IPS-15b (cell line): Measurements from ENCODE around the gene SLC25A44.
A peak's percentile ranks its signal among the peaks of the same experiment; 100 is the strongest.

Experiments used
- H3K27me3 ChIP-seq: one replicate; pipeline ENCODE4 v1.6.1; 2013; ENCODE audit warnings: low read length; ENCODE audit not compliant: control insufficient read depth, insufficient read depth
- H3K36me3 ChIP-seq: one replicate; pipeline ENCODE4 v1.6.1; 2013; ENCODE audit warnings: low read length; ENCODE audit not compliant: control insufficient read depth, insufficient read depth
- H3K4me1 ChIP-seq: one replicate; pipeline ENCODE4 v1.6.1; 2013; ENCODE audit warnings: mild to moderate bottlenecking, low read length; ENCODE audit not compliant: control insufficient read depth, insufficient read depth
- H3K4me3 ChIP-seq: one replicate; pipeline ENCODE4 v1.5.1; 2013; ENCODE audit warnings: low read depth, low read length
- H3K9ac ChIP-seq: one replicate; pipeline ENCODE4 v1.6.1; 2013; ENCODE audit warnings: low read depth, mild to moderate bottlenecking, low read length
- H3K9me3 ChIP-seq: one replicate; pipeline ENCODE4 v1.6.1; 2013; ENCODE audit warnings: mild to moderate bottlenecking, low read length; ENCODE audit not compliant: control insufficient read depth, insufficient read depth

The SLC25A44 gene

GRCh38 chr1:156193488-156194299, at the start of gene SLC25A44:
TSS of gene SLC25A44 (plus strand) at chr1:156194104. CDS start at chr1:156199848, 5,744 bp downstream.
- H3K9me3 ChIP-seq = no peaks in the 10 kb centered on the region
- H3K27me3 ChIP-seq = no peaks in the 10 kb centered on the region
- peaks cover 7% of the 10 kb centered on the region for H3K36me3 ChIP-seq
- H3K9ac ChIP-seq = peak within 1 kb of the TSS; percentile 63
- H3K4me1 ChIP-seq = peaks cover 10% of the 10 kb centered on the region
- H3K4me3 ChIP-seq = peak within 1 kb of the TSS; percentile 78

- Histone ChIP-seq H3K9me3 (no peaks in the 10 kb centered on the region), H3K4me1 (peaks cover 20% of the 10 kb centered on the region), H3K36me3 (no peaks in the 10 kb centered on the region), H3K9ac (no peak overlapping the region), H3K27me3 (no peaks in the 10 kb centered on the region), H3K4me3 (no peak overlapping the region)
These were observed 49.2 kb upstream of the SLC25A44 start for GRCh38 chr1:156144742-156145141.

- Histone ChIP-seq H3K36me3 (no peaks in the 10 kb centered on the region), H3K4me1 (peaks cover 27% of the 10 kb centered on the region), H3K9ac (no peak overlapping the region), H3K4me3 (no peak overlapping the region), H3K9me3 (no peaks in the 10 kb centered on the region), H3K27me3 (no peaks in the 10 kb centered on the region)
These were observed 48.3 kb upstream of the SLC25A44 start for GRCh38 chr1:156145650-156146019.

GRCh38 chr1:156146020-156146768, 47.7 kb upstream of the SLC25A44 start:
- Histone ChIP-seq H3K4me1 (peaks cover 28% of the 10 kb centered on the region), H3K27me3 (no peaks in the 10 kb centered on the region), H3K9ac (peak overlapping the region; percentile 39), H3K36me3 (no peaks in the 10 kb centered on the region), H3K9me3 (no peaks in the 10 kb centered on the region), H3K4me3 (peak overlapping the region; percentile 36)

- H3K9ac ChIP-seq = peak overlapping the region; percentile 41
- H3K27me3 ChIP-seq = no peaks in the 10 kb centered on the region
- H3K4me3 ChIP-seq = no peak overlapping the region
- H3K4me1 ChIP-seq = peaks cover 28% of the 10 kb centered on the region
- no peaks in the 10 kb centered on the region for H3K9me3 ChIP-seq
- no peaks in the 10 kb centered on the region for H3K36me3 ChIP-seq
These were observed 47.0 kb upstream of the SLC25A44 start for GRCh38 chr1:156146769-156147405.

GRCh38 chr1:156148216-156148615, 45.7 kb upstream of the SLC25A44 start:
- Histone ChIP-seq H3K36me3 (no peaks in the 10 kb centered on the region), H3K9ac (no peak overlapping the region), H3K4me1 (peaks cover 31% of the 10 kb centered on the region), H3K27me3 (no peaks in the 10 kb centered on the region), H3K9me3 (no peaks in the 10 kb centered on the region), H3K4me3 (no peak overlapping the region)

GRCh38 chr1:156149374-156150332, 44.3 kb upstream of the SLC25A44 start:
- Histone ChIP-seq H3K4me1 (peaks cover 31% of the 10 kb centered on the region), H3K9ac (no peak overlapping the region), H3K4me3 (peak overlapping the region; percentile 58)

GRCh38 chr1:156150333-156151011, 43.4 kb upstream of the SLC25A44 start:
- Histone ChIP-seq H3K27me3 (no peaks in the 10 kb centered on the region), H3K36me3 (peaks cover 2% of the 10 kb centered on the region), H3K4me1 (peaks cover 31% of the 10 kb centered on the region), H3K9me3 (no peaks in the 10 kb centered on the region), H3K4me3 (peak overlapping the region; percentile 58), H3K9ac (no peak overlapping the region)

More at GRCh38 chr1:156149374-156150332, 44.3 kb upstream of the SLC25A44 start:
- no peaks in the 10 kb centered on the region for H3K27me3 ChIP-seq
- no peaks in the 10 kb centered on the region for H3K9me3 ChIP-seq
- peaks cover 2% of the 10 kb centered on the region for H3K36me3 ChIP-seq

GRCh38 chr1:156151093-156151688, 42.7 kb upstream of the SLC25A44 start:
- Histone ChIP-seq H3K27me3 (no peaks in the 10 kb centered on the region), H3K36me3 (peaks cover 2% of the 10 kb centered on the region), H3K4me1 (peaks cover 26% of the 10 kb centered on the region), H3K9me3 (no peaks in the 10 kb centered on the region), H3K4me3 (peak overlapping the region; percentile 58), H3K9ac (no peak overlapping the region)

GRCh38 chr1:156152628-156153027, 41.3 kb upstream of the SLC25A44 start:
- Histone ChIP-seq H3K9ac (no peak overlapping the region), H3K36me3 (peaks cover 2% of the 10 kb centered on the region), H3K9me3 (no peaks in the 10 kb centered on the region), H3K4me3 (no peak overlapping the region), H3K27me3 (no peaks in the 10 kb centered on the region), H3K4me1 (peaks cover 18% of the 10 kb centered on the region)
